PC-9 (cell line): ENCODE results near the gene NAV3.

Experiments
- CTCF ChIP-seq: fragments of 200-600 bp; sonication (generic); conservative IDR thresholded peaks from 2 replicates; pipeline ENCODE4 v1.6.1; 2017; ENCODE audit warnings: mixed run types, antibody characterized with exemption, mild to moderate bottlenecking, moderate library complexity
- EZH2 ChIP-seq: fragments of 200-600 bp; sonication (generic); IDR thresholded peaks from 2 replicates; pipeline ENCODE4 v1.8.0; 2017; ENCODE audit warnings: antibody characterized with exemption, low read depth

- TF ChIP-seq CTCF (no peak), EZH2 (no peak)
Observed at GRCh38 chr12:78204926-78205325, 374.2 kb downstream of the NAV3 start.
